CD8-positive, alpha-beta memory T cell (primary cell): ENCODE data around the gene PNKD. TPM values are rescaled to one million over a fixed set of nuclear protein-coding genes. Genes with fewer than 3 reads are reported as not detected.
"Not testable (repeated sequence)": the region's sequence is repeated elsewhere in the genome, so short reads cannot be mapped to it uniquely, and the experiment has no call there.

Experiments
- CTCF ChIA-PET: fragments of 350-600 bp; sonication (Branson Sonifier 250); formaldehyde crosslinking; loops from one replicate; lab custom pipeline; 2021; ENCODE audit warnings: antibody characterized with exemption; lab: Charles Lee
- POLR2A ChIA-PET: fragments of 350-600 bp; sonication (Branson Sonifier 250); formaldehyde crosslinking; loops from one replicate; lab custom pipeline; 2021; ENCODE audit warnings: antibody characterized with exemption; lab: Charles Lee
- DNase-seq, 5 donors: peaks; one replicate each; pipeline versions ENCODE4 v3.0.0 to v3.0.0-alpha.2; 2020 to 2022; ENCODE audit warnings: mixed read lengths in 1 of 5
- H3K27ac ChIP-seq: one replicate; pipeline ENCODE4 v1.7.0; 2013; ENCODE audit warnings: low read depth, mild to moderate bottlenecking, low read length, moderate library complexity
- H3K27me3 ChIP-seq: 2 replicates; pipeline ENCODE4 v1.7.0; 2013; ENCODE audit warnings: low read length, mild to moderate bottlenecking; ENCODE audit not compliant: insufficient read depth, poor library complexity, severe bottlenecking
- H3K36me3 ChIP-seq: 2 replicates; pipeline ENCODE4 v1.7.0; 2013; ENCODE audit warnings: mild to moderate bottlenecking, low read length, moderate library complexity; ENCODE audit not compliant: insufficient read depth
- H3K4me1 ChIP-seq: 2 replicates; pipeline ENCODE4 v1.7.0; 2013; ENCODE audit warnings: mild to moderate bottlenecking, low read length, moderate library complexity; ENCODE audit not compliant: insufficient read depth
- H3K4me3 ChIP-seq: 2 replicates; pipeline ENCODE4 v1.7.0; 2013; ENCODE audit warnings: mild to moderate bottlenecking, low read length
- H3K9me3 ChIP-seq: 2 replicates; pipeline ENCODE4 v1.7.0; 2013; ENCODE audit warnings: mild to moderate bottlenecking, low read length
- H3K27ac Mint-ChIP-seq, 8 donors: one replicate each; pipeline ENCODE4 v1.8.0; 2020 to 2021; ENCODE audit warnings: mixed read lengths in 8 of 8, mild to moderate bottlenecking in 6 of 8, inconsistent platforms in 3 of 8, moderate library complexity in 3 of 8
- H3K27me3 Mint-ChIP-seq, 2 donors: one replicate each; pipeline ENCODE4 v1.8.0; 2020 to 2021; ENCODE audit warnings: mixed read lengths in 2 of 2, mild to moderate bottlenecking in 1 of 2, moderate library complexity in 1 of 2
- H3K36me3 Mint-ChIP-seq, 3 donors: one replicate each; pipeline ENCODE4 v1.8.0; 2020 to 2021; ENCODE audit warnings: mixed read lengths in 3 of 3, inconsistent platforms in 1 of 3, mild to moderate bottlenecking in 1 of 3
- H3K4me1 Mint-ChIP-seq, 3 donors: one replicate each; pipeline ENCODE4 v1.8.0; 2020 to 2021; ENCODE audit warnings: mixed read lengths in 3 of 3, inconsistent platforms in 1 of 3, mild to moderate bottlenecking in 1 of 3
- H3K4me3 Mint-ChIP-seq, 7 donors: one replicate each; pipeline ENCODE4 v1.8.0; 2020 to 2021; ENCODE audit warnings: mixed read lengths in 7 of 7, mild to moderate bottlenecking in 6 of 7, moderate library complexity in 4 of 7, inconsistent platforms in 2 of 7
- H3K9me3 Mint-ChIP-seq, 5 donors: one replicate each; pipeline ENCODE4 v1.8.0; 2020 to 2022; ENCODE audit warnings: mixed read lengths in 5 of 5, mild to moderate bottlenecking in 3 of 5, moderate library complexity in 2 of 5, inconsistent platforms in 1 of 5
- polyA plus RNA-seq: library from polyadenylated mRNA; unstranded; fragments of 300-500 nt; fragmentation: Illumina TruSeq; gene quantifications from one replicate; pipeline ENCODE4 v1.2.3, GENCODE V29; 2021
- total RNA-seq, 2 experiments: library from RNA; stranded (reverse); gene quantifications; one replicate each; pipeline ENCODE4 v1.2.3, GENCODE V29; 2021

Gene PNKD
- total and polyA plus RNA-seq, 3 experiments from 2014 or later = 26.8 to 111 (median 31.6) TPM

DNA sequence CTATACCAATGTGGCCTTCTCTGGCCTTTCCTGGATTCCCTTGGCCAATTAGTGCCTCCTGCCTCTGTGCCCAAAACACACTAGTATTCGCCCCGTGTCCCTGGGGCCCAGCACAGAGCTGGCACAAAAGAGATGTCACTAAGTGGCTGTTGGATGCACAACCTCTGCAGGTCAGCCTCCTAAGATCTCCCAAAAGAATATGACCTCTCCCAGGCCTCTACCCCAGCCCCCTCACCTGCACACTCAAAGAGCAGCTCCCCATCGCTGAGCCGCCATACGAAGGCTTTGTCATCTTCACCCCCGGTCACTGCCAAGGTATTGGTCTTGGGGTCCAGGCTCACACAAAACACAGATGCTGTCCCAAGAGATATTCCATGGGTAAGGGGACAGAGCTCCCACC lies 3.1 kb upstream of the PNKD start:
- no peak overlapping the region for H3K4me3 ChIP-seq
- no peak overlapping the region for H3K27ac ChIP-seq
- no peaks in the 10 kb centered on the region for H3K9me3 ChIP-seq
- H3K4me1 Mint-ChIP-seq = peaks cover 40 to 57% (median 49%) of the 10 kb centered on the region in 3 donors
- H3K4me3 Mint-ChIP-seq = peak overlapping the region in 5 of 7 donors; percentile 21 to 83 (median 41)
- H3K27me3 Mint-ChIP-seq = no peaks in the 10 kb centered on the region
- ChIA-PET CTCF (interaction anchor here (1.2 to 1.4 kb wide), 2 partner anchors 13 to 82 kb away, joined by 3 to 5 read pairs; no protein-coding TSS in a partner anchor), POLR2A (no interaction called here)
- DNase-seq = no peak
- peak overlapping the region in 6 of 8 donors; percentile 29 to 90 (median 64) for H3K27ac Mint-ChIP-seq
- peaks cover 25% of the 10 kb centered on the region for H3K36me3 ChIP-seq
- H3K27me3 ChIP-seq = no peaks in the 10 kb centered on the region
- peaks cover 23% of the 10 kb centered on the region for H3K4me1 ChIP-seq
- no peaks in the 10 kb centered on the region for H3K9me3 Mint-ChIP-seq
- H3K36me3 Mint-ChIP-seq = peaks cover 0 to 71% (median 4%) of the 10 kb centered on the region in 3 donors

DNA sequence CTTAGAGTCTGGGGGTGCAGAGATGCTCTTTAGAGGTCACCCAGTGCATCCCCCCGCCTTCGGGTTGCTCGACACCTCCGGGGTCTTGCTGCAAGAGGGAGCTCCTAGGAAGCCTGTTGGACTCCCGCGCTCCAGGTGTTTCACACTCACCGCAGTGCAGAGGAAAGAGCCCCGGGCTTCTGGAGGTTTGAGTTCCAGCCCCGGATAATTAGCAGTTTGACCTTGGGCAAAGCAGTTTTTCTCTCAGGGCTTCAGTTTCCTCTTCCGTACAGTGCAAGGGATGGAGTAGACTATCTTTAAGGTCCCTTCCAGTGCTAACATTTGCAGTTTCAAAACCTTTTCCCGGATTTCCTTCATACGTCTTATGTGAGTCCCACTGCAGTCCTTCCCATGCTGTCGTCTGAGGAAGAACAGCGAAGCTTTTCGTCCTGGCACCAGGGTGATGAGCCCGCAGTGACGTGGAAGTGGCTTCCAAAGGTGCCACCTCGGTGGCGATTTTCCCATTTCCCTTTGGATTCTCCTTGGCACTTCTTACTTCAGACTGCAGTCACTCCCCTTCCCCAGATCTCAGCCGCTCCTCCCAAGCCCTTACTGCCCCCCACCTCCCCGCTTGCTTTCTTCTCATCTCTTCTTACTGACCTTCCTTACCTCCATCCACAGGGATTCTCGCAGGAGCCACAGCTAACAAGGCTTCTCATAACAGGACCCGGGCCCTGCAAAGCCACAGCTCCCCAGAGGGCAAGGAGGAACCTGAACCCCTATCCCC lies 585 bp downstream of the PNKD start:
- Histone ChIP-seq H3K4me3 (peak overlapping the region; percentile 88), H3K27me3 (no peaks in the 10 kb centered on the region), H3K27ac (peak overlapping the region; percentile 54), H3K36me3 (peaks cover 36% of the 10 kb centered on the region), H3K9me3 (no peaks in the 10 kb centered on the region), H3K4me1 (peaks cover 31% of the 10 kb centered on the region)
- POLR2A ChIA-PET = interaction anchor here (0.8 to 4.8 kb wide), 8 partner anchors 13 to 126 kb away, joined by 3 to 41 read pairs (median 6); partner anchors contain the start of gene ARPC2
- Mint-ChIP-seq H3K9me3 (no peaks in the 10 kb centered on the region), H3K27ac (peak overlapping the region; percentile 7 to 99 (median 92)), H3K4me1 (peaks cover 41 to 61% (median 48%) of the 10 kb centered on the region in 3 donors), H3K27me3 (no peaks in the 10 kb centered on the region), H3K4me3 (peak overlapping the region; percentile 85 to 95 (median 89)), H3K36me3 (peaks cover 0 to 69% (median 11%) of the 10 kb centered on the region in 3 donors)
- no peak for DNase-seq
- CTCF ChIA-PET = interaction anchor here (0.8 to 8.4 kb wide), 26 partner anchors 9 to 132 kb away, joined by 3 to 144 read pairs (median 4); partner anchors contain the start of genes ARPC2, CATIP and TMBIM1

DNA sequence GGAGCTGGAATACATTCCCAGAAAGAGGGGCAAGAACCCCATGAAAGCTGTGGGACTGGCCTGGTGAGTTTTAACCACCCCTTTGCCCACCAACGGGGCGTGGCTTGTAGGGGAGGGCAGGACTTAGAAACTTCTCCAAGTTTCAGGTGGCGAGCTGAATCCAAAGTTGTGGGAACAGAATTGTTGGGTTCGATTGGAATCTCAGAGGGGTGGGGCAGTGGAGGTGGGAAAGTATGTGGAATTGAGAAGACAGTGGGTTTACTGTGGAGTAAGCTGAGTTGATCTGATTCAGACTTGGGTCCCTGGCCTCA lies 1.1 kb downstream of the PNKD start:
- peak overlapping the region; percentile 88 for H3K4me3 ChIP-seq
- peaks cover 0 to 69% (median 9%) of the 10 kb centered on the region in 3 donors for H3K36me3 Mint-ChIP-seq
- no peak for DNase-seq
- no peaks in the 10 kb centered on the region for H3K27me3 Mint-ChIP-seq
- H3K27me3 ChIP-seq = no peaks in the 10 kb centered on the region
- no peak overlapping the region for H3K27ac ChIP-seq
- peaks cover 36% of the 10 kb centered on the region for H3K36me3 ChIP-seq
- peak overlapping the region; percentile 85 to 95 (median 89) for H3K4me3 Mint-ChIP-seq
- ChIA-PET POLR2A (interaction anchor here (0.8 to 4.8 kb wide), 3 partner anchors 13 to 19 kb away, joined by 4 to 41 read pairs (median 5); no protein-coding TSS in a partner anchor), CTCF (interaction anchor here (0.8 to 8.4 kb wide), 15 partner anchors 13 to 132 kb away, joined by 3 to 144 read pairs (median 9); partner anchors contain the start of genes ARPC2, CATIP and TMBIM1)
- H3K9me3 Mint-ChIP-seq = no peaks in the 10 kb centered on the region
- peak overlapping the region in 6 of 8 donors; percentile 7 to 94 (median 74) for H3K27ac Mint-ChIP-seq
- no peaks in the 10 kb centered on the region for H3K9me3 ChIP-seq
- peaks cover 31% of the 10 kb centered on the region for H3K4me1 ChIP-seq
- H3K4me1 Mint-ChIP-seq = peaks cover 39 to 59% (median 45%) of the 10 kb centered on the region in 3 donors

DNA sequence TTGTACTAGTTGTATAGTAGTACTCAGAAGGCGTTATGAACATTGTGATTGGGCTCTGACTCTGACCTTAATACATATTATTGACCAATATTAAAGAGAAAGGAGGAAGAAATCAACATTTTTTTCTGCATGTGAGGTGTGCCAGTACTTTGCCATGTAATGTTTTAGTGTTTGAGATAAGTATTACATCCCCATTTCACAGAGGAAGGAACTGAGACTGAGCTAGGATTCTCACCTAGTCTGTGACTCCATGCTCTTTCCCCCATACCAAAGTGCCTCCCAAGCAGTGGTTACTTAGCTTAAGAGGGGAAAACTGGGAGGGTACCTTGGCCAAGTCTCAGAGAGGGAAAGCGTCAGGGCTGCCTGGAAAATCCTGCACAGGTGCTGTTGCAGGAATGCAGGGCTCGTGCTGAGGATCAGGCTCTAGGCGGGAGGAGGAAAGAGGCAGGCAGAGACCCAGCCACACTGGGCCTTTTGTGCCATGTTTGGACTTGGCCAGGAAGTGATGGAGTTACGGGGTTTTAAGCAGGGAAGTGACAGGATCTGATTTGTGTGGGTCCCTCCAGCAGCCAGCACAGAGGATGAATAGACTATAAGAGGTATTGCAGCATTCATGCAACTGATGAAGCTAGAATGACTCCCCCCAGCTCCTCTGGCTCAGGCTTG lies 1.7 kb downstream of the PNKD start:
- no peak for DNase-seq
- Histone ChIP-seq H3K4me3 (peak overlapping the region; percentile 88), H3K4me1 (peaks cover 31% of the 10 kb centered on the region), H3K27ac (no peak overlapping the region), H3K9me3 (no peaks in the 10 kb centered on the region), H3K36me3 (peaks cover 36% of the 10 kb centered on the region), H3K27me3 (no peaks in the 10 kb centered on the region)
- POLR2A ChIA-PET = interaction anchor here (0.8 to 4.8 kb wide), 3 partner anchors 12 to 19 kb away, joined by 4 to 41 read pairs (median 5); no protein-coding TSS in a partner anchor
- peak overlapping the region; percentile 85 to 95 (median 89) for H3K4me3 Mint-ChIP-seq
- no peaks in the 10 kb centered on the region for H3K27me3 Mint-ChIP-seq
- H3K27ac Mint-ChIP-seq = peak overlapping the region; percentile 7 to 94 (median 81)
- CTCF ChIA-PET = interaction anchor here (0.6 to 8.4 kb wide), 18 partner anchors 12 to 135 kb away, joined by 3 to 144 read pairs (median 4); partner anchors contain the start of genes ARPC2, CATIP and TMBIM1
- peaks cover 38 to 60% (median 42%) of the 10 kb centered on the region in 3 donors for H3K4me1 Mint-ChIP-seq
- H3K36me3 Mint-ChIP-seq = peaks cover 2 to 69% (median 12%) of the 10 kb centered on the region in 3 donors
- H3K9me3 Mint-ChIP-seq = no peaks in the 10 kb centered on the region

DNA sequence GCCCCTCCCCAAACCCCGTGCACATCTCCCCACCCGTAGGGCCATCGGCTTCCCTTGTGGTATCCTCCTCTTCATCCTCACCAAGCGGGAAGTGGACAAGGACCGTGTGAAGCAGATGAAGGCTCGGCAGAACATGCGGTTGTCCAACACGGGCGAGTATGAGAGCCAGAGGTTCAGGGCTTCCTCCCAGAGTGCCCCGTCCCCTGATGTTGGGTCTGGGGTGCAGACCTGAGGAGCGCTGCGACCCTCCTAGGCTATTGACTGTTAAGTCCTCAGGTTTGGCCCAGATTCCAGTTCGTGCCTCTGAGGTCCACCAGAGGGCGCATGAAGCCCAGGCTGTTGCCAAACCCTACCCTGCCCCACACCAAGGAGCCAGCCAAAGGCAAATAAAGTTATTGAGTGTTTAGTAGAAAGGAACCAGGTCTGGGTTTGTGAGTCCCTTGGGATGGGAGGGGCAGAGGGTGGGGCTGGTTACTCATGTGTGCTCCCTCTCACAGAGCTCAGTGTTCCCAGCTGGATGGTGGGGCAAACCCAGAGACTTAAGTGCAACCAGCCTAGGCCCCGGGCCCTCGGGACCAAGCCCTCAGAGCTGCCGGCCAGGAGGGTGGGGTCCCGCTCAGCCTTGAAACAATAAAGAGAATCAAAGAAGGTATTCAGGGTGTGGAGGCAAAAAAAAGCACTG lies 2.4 kb downstream of the PNKD start:
- Histone ChIP-seq H3K9me3 (no peaks in the 10 kb centered on the region), H3K4me3 (no peak overlapping the region), H3K4me1 (peaks cover 31% of the 10 kb centered on the region), H3K27ac (no peak overlapping the region), H3K27me3 (no peaks in the 10 kb centered on the region), H3K36me3 (peaks cover 42% of the 10 kb centered on the region)
- H3K9me3 Mint-ChIP-seq = no peaks in the 10 kb centered on the region
- peaks cover 3 to 69% (median 15%) of the 10 kb centered on the region in 3 donors for H3K36me3 Mint-ChIP-seq
- H3K27me3 Mint-ChIP-seq = no peaks in the 10 kb centered on the region
- H3K27ac Mint-ChIP-seq = peak overlapping the region; percentile 13 to 94 (median 76)
- peak overlapping the region; percentile 13 to 89 (median 29) for H3K4me3 Mint-ChIP-seq
- DNase-seq = peak; percentile 63 to 86 (median 71)
- peaks cover 31 to 58% (median 35%) of the 10 kb centered on the region in 3 donors for H3K4me1 Mint-ChIP-seq
- ChIA-PET CTCF (interaction anchor here (0.6 to 8.4 kb wide), 20 partner anchors 12 to 134 kb away, joined by 3 to 144 read pairs (median 4); partner anchors contain the start of genes ARPC2, CATIP and TMBIM1), POLR2A (interaction anchor here (0.9 to 4.8 kb wide), 5 partner anchors 12 to 51 kb away, joined by 3 to 41 read pairs (median 5); partner anchors contain the start of gene TMBIM1)

DNA sequence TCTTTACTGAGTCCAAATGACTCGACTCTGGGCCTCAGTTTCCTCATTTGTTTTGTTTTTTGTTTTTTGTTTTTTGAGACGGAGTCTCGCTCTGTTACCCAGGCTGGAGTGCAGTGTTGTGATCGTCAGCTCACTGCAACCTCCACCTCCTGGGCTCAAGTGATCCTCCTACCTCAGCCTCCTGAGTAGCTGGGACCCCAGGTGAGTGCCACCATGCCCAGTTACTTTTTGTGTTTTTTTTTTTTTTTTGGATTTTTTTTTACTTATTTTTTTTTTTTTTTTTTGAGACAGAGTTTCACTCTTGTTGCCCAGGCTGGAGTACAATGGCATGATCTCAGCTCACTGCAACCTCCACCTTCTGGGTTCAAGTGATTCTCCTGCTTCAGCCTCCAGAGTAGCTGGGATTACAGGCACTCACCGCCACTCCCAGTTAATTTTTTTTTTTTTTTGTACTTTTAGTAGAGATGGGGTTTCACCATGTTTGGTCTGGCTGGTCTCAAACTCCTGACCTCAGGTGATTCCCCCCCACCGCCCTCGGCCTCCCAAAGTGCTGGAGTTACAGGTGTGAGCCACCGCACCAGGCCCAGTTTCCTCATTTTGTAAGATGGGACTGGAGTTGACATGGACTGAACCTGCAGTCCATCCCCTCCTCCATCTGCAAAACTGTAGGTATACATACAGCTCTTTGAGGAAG lies 3.0 kb downstream of the PNKD start:
- POLR2A ChIA-PET = interaction anchor here (0.5 to 4.8 kb wide), 6 partner anchors 11 to 83 kb away, joined by 3 to 41 read pairs (median 5); partner anchors contain the start of gene TMBIM1
- CTCF ChIA-PET = interaction anchor here (0.7 to 8.4 kb wide), 17 partner anchors 11 to 132 kb away, joined by 3 to 144 read pairs (median 4); partner anchors contain the start of genes ARPC2, CATIP and TMBIM1
- H3K27ac ChIP-seq, H3K9me3 ChIP-seq, DNase-seq, H3K9me3 Mint-ChIP-seq, H3K27me3 Mint-ChIP-seq, H3K27me3 ChIP-seq, H3K4me3 ChIP-seq: not testable (repeated sequence)
- peaks cover 49% of the 10 kb centered on the region for H3K36me3 ChIP-seq
- Mint-ChIP-seq H3K36me3 (peaks cover 3 to 73% (median 17%) of the 10 kb centered on the region in 3 donors), H3K27ac (peak overlapping the region in 6 of 8 donors; percentile 32 to 88 (median 72)), H3K4me1 (peaks cover 33 to 57% (median 35%) of the 10 kb centered on the region in 3 donors), H3K4me3 (peak overlapping the region in 2 of 7 donors; percentile 53 to 63)
- H3K4me1 ChIP-seq = peaks cover 31% of the 10 kb centered on the region
